GM12892 (cell line): ENCODE measurements around the gene C22orf23.
"Not testable (repeated sequence)": the region's sequence is repeated elsewhere in the genome, so short reads cannot be mapped to it uniquely, and the experiment has no call there.

Experiments
- DNase-seq: peaks from one replicate; pipeline ENCODE4 v3.0.0; 2011; ENCODE audit not compliant: insufficient read length
- FAIRE-seq: peaks from 2 replicates; lab custom pipeline; 2011; peaks lifted over from hg19 to GRCh38; lab: Jason Lieb, UNC
- POLR2A ChIP-seq: IDR thresholded peaks from 2 replicates; pipeline ENCODE4 v1.6.1; 2011; ENCODE audit warnings: low read depth, low read length, control low read depth
- POLR2AphosphoS5 ChIP-seq: IDR thresholded peaks from 2 replicates; pipeline ENCODE4 v1.6.1; 2011; ENCODE audit warnings: low read depth, low read length, control low read depth
- TAF1 ChIP-seq: IDR thresholded peaks from 2 replicates; pipeline ENCODE4 v1.6.1; 2011; ENCODE audit warnings: low read depth, mild to moderate bottlenecking, control low read depth, low read length, borderline replicate concordance

The C22orf23 gene

DNA sequence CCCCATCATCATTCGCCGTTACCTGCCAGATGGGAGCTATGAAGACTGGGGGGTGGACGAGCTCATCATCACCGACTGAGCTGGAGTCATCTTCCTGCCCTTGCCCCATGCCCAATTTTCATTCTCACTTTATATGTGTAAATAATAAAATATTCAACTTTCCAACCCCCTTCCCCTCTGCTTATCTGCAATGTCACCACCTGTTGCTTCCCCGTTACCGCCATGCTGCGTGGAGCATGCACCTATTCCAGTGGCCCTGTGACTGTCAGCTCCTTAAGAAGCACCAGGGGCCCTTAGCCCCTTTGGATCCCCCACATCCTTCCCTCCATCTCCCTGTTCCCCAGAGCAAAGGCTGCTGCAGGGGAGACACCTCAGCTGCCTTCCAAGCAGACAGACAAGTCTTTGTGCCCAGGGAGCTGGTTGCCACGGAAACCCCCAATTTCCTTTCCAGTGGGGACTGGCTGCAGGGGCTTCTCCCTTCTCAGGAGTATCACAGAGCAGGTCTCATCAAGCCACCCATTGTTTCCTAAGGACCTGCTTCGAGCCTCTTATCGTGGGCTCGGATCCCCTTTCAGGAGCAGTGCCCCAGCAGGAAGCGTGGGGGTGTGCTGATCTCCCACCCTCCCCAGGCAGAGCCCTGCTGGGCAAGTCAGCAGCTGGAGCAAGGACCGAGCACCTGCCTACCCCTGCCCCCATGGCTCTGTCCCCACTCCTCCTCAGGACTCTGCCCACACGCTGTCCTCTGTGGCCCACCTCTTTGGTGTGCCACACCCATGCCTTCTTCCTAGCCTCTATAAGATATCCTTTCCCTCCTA lies 14.4 kb upstream of the C22orf23 start:
- FAIRE-seq (no peak), DNase-seq (no peak)
- no peak for TF ChIP-seq TAF1
- TF ChIP-seq POLR2A, result no peak
- no peak for TF ChIP-seq POLR2AphosphoS5

DNA sequence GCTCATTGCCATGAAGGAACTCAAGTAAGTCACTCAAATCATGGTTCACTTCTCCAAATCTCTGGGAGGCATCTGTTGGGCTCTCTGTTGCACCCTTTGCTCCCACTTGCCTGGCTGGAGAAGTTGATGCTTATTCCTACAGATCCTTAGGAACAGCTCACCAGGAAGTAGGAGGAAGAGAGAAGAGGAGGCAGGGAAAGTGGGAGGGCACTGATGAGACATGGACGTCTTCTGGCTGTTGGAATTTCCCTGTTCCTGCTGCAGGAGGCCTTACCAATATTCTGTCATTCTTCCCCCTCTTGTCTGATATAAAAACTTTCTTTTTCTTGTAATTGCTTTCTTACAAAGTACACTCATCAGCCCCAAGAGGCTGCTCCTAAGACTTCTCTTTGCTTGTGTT lies 13.7 kb upstream of the C22orf23 start:
- no peak for DNase-seq
- no peak for TF ChIP-seq POLR2A
- TF ChIP-seq TAF1, result no peak
- no peak for TF ChIP-seq POLR2AphosphoS5
- no peak for FAIRE-seq

DNA sequence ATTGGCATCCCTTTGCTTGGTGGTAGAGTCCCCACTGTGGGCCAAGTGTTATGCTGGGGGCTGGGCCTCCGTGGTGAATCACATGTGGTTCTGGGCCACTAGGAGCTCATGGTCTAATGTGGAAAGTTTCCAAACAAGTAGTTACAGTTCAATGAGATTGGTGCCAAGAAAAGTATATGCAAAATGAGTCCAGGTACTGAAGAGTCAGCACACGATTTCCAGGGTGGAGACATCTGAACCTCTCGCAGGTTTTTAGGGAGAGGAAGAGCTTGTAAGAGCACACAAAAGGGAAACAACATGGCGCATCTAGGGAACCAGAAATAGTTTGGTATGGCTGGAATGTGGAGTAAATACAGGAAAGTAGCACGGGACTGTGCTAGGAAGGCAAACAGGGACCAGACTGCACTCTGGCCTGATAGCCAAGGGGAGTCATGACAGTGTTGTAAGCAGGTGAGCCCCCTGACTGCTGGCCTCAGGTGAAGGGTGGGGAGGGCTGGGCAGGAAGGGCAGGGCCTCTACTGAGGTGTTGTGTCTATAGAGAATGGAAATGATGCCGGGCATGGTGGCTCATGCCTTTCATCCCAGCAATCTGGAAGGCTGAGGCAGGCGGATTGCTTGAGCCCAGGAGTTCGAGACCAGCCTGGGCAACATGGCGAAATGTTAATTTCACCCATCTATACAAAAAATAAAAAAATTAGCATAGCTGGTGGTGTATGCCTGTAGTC lies 12.7 kb upstream of the C22orf23 start:
- no peak for FAIRE-seq
- TF ChIP-seq POLR2AphosphoS5, result no peak
- TF ChIP-seq TAF1, result no peak
- no peak for TF ChIP-seq POLR2A

DNA sequence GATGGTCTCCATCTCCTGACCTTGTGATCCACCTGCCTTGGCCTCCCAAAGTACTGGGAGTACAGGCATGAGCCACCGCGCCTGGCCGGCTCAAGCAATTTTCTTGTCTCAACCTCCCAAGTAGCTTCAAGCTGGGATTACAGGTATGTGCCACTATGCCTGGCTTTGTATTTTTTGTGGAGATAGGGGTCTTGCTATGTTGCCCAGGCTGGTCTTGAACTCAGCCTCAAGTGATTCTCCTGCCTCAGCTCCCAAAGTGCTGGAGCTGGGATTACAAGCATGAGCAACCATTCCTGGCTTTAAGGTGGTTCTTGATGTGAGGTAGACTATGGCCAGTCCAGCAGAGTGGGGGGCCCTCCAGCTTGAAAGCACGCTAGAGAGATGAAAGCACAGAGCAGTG lies 7.7 kb upstream of the C22orf23 start:
- DNase-seq (no peak), FAIRE-seq (no peak)
- no peak for TF ChIP-seq TAF1
- TF ChIP-seq POLR2AphosphoS5, result no peak
- no peak for TF ChIP-seq POLR2A

More for the DNA sequence above, 12.7 kb upstream of the C22orf23 start:
- no peak for DNase-seq

DNA sequence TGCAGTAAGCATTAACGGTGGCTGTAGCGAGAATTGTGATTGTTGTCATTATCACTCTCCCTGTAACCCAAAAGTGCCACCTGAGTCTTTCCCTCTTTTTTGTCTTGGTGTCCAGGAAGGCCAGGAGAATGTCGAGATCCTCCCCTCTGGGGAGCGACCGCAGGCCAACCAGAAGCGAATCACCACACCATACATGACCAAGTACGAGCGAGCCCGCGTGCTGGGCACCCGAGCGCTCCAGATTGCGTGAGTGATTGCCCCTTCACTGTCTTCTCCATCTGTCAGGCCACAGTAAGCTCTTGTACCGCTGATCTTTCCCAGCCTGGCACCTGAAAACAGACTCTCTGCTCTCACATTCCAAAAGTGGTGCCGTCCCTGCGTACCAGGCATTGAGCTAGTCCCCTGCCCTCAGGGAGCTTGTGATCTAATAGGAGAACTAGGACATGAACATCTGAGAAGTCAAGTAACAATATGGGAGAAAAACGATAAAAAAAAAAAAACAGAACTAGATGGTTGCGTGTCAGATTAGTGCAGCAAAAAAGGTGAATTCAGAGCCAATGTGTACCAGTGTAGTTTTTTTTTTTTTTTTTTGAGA lies 5.9 kb upstream of the C22orf23 start:
- FAIRE-seq (no peak), DNase-seq (no peak)
- TF ChIP-seq POLR2A (no peak), TAF1 (no peak), POLR2AphosphoS5 (no peak)

DNA sequence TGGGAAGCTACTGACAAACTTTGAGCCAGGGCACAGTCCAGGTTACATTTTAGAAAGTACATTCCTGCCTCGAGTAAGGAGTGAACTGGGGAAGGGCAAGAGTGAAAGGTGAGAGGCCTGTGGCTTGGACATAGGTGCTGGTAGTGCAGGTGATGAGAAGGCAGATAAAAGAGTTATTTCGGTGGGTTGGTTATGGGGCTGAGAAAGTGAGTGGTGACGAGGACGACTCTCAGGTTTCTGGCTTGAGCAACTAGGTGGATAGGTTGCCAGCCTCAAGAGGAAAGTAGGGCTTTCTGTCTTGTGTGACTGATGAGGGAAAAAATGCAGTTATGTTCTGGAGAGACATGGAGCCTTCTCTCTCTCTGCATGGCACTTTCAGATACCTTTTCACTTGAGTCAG lies 3.8 kb upstream of the C22orf23 start:
- FAIRE-seq (no peak), DNase-seq (no peak)
- TF ChIP-seq TAF1 (no peak), POLR2AphosphoS5 (no peak), POLR2A (no peak)

DNA sequence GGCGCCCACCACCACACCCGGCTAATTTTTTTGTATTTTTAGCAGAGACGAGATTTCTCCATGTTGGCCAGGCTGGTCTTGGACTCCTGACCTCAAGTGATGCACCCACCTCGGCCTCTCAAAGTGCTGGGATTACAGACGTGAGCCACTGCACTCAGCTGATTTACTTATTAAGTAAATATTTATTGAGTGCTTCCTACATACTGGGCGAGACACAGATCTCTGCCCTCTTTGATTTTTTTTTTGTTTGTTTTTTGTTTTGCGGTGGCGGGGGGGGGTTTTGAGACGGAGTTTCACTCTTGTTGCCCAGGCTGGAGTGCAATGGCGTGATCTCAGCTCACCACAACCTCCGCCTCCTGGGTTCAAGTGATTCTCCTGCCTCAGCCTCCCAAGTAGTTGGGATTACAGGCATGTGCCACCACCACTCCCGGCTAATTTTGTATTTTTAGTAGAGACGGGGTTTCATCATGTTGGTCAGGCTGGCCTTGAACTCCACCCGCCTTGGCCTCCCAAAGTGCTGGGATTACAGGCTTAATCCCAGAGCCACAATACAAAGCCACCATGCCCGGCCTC lies 2.5 kb upstream of the C22orf23 start:
- DNase-seq, FAIRE-seq: not testable (repeated sequence)

DNA sequence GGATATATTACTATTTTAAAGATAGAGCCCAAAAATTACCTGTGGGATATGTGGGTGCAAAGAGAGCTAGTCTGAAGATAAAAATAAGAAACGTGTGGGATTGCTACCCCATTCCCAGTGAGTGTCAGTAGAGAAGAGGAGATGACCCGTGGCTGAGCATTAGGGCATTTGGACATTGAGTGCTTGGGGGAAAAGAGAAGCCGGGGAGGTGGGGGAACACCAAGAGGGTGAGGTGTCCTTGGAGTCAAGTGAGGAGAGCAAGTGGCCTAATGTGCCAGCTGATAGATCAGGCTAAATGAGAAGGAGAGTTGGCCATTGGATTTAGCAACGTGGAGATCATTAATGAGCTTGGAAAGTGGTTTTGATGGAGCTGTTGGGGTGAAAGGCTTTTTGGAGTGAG lies 1.3 kb upstream of the C22orf23 start:
- no peak for FAIRE-seq
- no peak for DNase-seq
- TF ChIP-seq POLR2AphosphoS5 (no peak), POLR2A (no peak), TAF1 (no peak)

DNA sequence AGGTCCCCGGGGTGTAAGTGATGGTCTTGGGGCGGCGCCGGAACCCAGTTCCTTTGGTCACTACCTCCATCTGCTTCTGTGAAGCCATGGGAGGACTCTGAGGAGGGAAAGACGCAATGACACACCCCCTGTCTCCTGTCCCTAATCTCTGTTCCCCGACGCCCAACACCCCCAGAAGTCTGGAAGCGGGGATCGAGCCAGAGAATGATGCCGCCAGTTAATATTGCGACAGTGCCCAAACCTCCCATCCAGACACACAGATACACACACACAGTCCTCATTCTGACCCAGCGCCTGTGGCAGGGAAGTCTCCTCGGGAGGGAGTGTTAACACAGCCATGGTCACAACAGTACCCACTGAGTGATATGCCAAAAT lies 352 bp downstream of the C22orf23 start:
- FAIRE-seq (no peak), DNase-seq (no peak)
- TF ChIP-seq POLR2A (no peak), POLR2AphosphoS5 (no peak), TAF1 (no peak)

DNA sequence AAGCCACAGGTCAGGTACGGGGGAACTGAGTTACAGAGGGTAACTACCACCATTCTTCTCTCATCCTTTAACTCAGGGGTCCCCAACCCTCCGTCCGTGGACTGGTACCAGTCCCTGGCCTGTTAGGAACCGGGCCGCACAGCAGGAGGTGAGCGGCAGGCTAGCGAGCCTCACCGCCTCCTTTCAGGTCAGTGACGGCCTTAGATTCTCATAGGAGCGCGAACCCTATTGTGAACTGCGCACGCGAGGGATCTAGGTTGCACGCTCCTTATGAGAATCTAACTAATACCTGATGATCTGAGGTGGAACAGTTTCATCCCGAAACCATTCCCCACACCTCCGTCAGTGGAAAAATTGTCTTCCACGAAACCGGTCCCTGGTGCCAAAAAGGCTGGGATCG lies 772 bp downstream of the C22orf23 start:
- not testable (repeated sequence) for FAIRE-seq, DNase-seq

DNA sequence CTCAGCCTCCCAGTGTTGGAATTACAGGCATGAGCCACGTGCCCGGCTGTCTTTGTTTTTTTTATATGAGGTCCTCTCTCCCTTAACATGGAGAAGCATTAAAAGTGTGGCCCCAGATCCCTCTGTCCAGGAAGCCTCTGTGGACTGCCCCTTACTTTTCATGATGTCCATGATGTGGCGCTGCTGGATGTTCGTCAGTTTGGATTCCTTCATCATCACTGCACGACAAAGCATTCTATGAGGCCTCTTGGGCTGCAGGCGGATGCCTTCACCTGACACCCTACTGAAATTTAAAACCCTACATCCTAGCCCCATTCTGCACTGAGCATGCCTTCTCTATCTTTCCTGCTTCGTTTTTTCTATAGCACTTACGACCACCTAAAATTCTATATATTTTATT lies 2.1 kb downstream of the C22orf23 start:
- no peak for DNase-seq
- FAIRE-seq, result no peak
- TF ChIP-seq POLR2AphosphoS5 (no peak), POLR2A (no peak)

DNA sequence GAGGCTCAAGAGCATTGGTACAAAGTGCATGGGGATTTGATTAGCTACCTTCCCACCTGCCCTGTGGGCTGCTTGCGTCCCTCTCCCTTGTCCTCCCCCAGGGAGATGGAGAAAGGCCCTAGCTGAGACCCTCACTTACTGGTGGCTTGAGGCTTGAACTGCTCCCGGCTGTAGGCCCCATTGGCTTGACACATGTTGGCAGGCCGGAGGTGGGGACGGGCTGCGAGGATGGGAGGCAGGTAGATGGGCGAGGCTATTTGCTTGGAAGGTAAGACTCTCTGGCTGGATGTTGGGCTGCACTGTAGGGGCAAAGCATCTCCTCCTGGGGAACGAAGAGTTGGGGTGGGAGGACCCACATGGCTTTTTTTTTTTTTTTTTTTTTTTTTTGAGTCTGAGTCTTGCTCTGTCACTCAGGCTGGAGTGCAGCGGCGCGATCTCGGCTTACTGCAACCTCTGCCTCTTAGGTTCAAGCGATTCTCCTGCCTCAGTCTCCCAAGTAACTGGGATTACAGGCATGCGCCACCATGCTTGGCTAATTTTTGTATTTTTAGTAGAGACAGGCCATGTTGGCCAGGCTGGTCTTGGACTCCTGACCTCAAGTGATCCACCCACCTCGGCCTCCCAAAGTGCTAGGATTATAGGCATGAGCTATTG lies 6.1 kb downstream of the C22orf23 start:
- FAIRE-seq, DNase-seq: not testable (repeated sequence)

DNA sequence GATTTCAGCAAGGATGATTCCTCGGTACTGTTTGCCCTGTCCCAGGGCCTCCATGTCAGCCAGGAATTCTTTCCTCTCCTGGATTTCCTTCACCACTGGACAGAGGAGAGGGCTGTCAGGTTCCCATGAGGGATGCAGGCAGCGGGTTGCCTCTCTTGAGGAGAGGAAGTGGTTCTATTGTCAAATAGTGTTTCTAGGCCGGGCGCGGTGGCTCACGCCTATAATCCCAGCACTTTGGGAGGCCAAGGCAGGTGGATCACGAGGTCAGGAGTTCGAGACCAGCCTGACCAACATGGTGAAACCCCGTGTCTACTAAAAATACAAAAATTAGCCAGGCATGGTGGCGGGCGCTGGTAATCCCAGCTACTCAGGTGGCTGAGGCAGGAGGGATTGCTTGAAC lies 9.0 kb downstream of the C22orf23 start:
- FAIRE-seq, result not testable (repeated sequence)

More for the DNA sequence above, 9.0 kb downstream of the C22orf23 start:
- DNase-seq, result not testable (repeated sequence)
